WTC11 (cell line): ENCODE measurements around the gene AKT1S1.

Experiments used
- RELA ChIP-seq: sonication (generic); formaldehyde crosslinking; IDR thresholded peaks from 2 replicates; pipeline ENCODE4 v1.8.1; 2022; ENCODE audit warnings: missing genetic modification reagents, mild to moderate bottlenecking, borderline replicate concordance
- TF ChIP-seq, protein P1 (sequence below): fragments of 200-600 bp; IDR thresholded peaks from 2 replicates; pipeline ENCODE4 v1.8.0; 2022; ENCODE audit warnings: antibody characterized with exemption
- TF ChIP-seq, protein P2 (sequence below): sonication (generic); formaldehyde crosslinking; conservative IDR thresholded peaks from 2 replicates; pipeline ENCODE4 v1.8.1; 2023; ENCODE audit warnings: mild to moderate bottlenecking, low read depth, missing genetic modification reagents, moderate library complexity

DNA sequence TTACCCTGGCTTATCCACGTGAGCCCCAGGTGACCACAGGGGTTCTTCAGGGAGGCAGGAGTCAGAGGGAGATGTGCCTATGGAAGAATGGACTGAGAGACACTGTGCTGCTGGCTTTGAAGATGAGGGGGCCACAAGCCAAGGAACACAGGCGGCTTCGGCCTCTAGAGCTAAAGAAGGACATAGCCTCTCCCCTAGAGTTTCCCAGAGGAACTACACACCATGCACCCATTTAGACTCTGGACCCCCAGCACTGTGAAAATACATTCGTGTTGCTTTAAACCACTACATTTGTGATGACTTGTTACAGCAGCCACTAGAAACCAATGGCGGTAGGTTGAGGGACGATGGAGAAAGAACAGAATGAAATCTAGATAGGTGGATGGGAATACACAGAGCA, 38.1 kb upstream of the AKT1S1 start:
- TF ChIP-seq, protein P1, sequence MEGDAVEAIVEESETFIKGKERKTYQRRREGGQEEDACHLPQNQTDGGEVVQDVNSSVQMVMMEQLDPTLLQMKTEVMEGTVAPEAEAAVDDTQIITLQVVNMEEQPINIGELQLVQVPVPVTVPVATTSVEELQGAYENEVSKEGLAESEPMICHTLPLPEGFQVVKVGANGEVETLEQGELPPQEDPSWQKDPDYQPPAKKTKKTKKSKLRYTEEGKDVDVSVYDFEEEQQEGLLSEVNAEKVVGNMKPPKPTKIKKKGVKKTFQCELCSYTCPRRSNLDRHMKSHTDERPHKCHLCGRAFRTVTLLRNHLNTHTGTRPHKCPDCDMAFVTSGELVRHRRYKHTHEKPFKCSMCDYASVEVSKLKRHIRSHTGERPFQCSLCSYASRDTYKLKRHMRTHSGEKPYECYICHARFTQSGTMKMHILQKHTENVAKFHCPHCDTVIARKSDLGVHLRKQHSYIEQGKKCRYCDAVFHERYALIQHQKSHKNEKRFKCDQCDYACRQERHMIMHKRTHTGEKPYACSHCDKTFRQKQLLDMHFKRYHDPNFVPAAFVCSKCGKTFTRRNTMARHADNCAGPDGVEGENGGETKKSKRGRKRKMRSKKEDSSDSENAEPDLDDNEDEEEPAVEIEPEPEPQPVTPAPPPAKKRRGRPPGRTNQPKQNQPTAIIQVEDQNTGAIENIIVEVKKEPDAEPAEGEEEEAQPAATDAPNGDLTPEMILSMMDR, result no peak
- TF ChIP-seq, protein P2, sequence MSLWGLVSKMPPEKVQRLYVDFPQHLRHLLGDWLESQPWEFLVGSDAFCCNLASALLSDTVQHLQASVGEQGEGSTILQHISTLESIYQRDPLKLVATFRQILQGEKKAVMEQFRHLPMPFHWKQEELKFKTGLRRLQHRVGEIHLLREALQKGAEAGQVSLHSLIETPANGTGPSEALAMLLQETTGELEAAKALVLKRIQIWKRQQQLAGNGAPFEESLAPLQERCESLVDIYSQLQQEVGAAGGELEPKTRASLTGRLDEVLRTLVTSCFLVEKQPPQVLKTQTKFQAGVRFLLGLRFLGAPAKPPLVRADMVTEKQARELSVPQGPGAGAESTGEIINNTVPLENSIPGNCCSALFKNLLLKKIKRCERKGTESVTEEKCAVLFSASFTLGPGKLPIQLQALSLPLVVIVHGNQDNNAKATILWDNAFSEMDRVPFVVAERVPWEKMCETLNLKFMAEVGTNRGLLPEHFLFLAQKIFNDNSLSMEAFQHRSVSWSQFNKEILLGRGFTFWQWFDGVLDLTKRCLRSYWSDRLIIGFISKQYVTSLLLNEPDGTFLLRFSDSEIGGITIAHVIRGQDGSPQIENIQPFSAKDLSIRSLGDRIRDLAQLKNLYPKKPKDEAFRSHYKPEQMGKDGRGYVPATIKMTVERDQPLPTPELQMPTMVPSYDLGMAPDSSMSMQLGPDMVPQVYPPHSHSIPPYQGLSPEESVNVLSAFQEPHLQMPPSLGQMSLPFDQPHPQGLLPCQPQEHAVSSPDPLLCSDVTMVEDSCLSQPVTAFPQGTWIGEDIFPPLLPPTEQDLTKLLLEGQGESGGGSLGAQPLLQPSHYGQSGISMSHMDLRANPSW, result no peak
- no peak for TF ChIP-seq RELA
